Measurements from ENCODE around the gene CAMK4.

The CAMK4 gene

GRCh38 chr5:111439473-111440075 lies 215.4 kb downstream of the CAMK4 start:
- no peak for DNase-seq

GRCh38 chr5:111447099-111447498 lies 222.9 kb downstream of the CAMK4 start:
- DNase-seq, result no peak

- DNase-seq, result no peak
These were observed 223.6 kb downstream of the CAMK4 start for GRCh38 chr5:111447822-111448221.

- DNase-seq, result no peak
These were observed 229.1 kb downstream of the CAMK4 start for GRCh38 chr5:111453295-111453694.

- DNase-seq, result no peak
These were observed 229.6 kb downstream of the CAMK4 start for GRCh38 chr5:111453747-111454146.

- DNase-seq, result no peak
These were observed 230.0 kb downstream of the CAMK4 start for GRCh38 chr5:111454198-111454622.

- no peak for DNase-seq
These were observed 230.6 kb downstream of the CAMK4 start for GRCh38 chr5:111454776-111455175.

- DNase-seq, result no peak
These were observed 237.1 kb downstream of the CAMK4 start for GRCh38 chr5:111461255-111461671.

GRCh38 chr5:111461934-111462333 lies 237.8 kb downstream of the CAMK4 start:
- no peak for DNase-seq

- no peak for DNase-seq
These were observed 239.1 kb downstream of the CAMK4 start for GRCh38 chr5:111463311-111463710.

GRCh38 chr5:111469293-111469896 lies 245.2 kb downstream of the CAMK4 start:
- DNase-seq, result no peak

- DNase-seq, result no peak
These were observed 245.7 kb downstream of the CAMK4 start for GRCh38 chr5:111469903-111470302.

- no peak for DNase-seq
These were observed 247.9 kb downstream of the CAMK4 start for GRCh38 chr5:111472096-111472495.

- no peak for DNase-seq
These were observed 248.4 kb downstream of the CAMK4 start for GRCh38 chr5:111472579-111472978.

GRCh38 chr5:111478266-111478665 lies 254.1 kb downstream of the CAMK4 start:
- DNase-seq, result no peak

GRCh38 chr5:111478898-111479297 lies 254.7 kb downstream of the CAMK4 start:
- DNase-seq, result no peak

- no peak for DNase-seq
These were observed 256.2 kb downstream of the CAMK4 start for GRCh38 chr5:111480346-111480745.

- no peak for DNase-seq
These were observed 261.9 kb downstream of the CAMK4 start for GRCh38 chr5:111486055-111486454.

- no peak for DNase-seq
These were observed 262.7 kb downstream of the CAMK4 start for GRCh38 chr5:111486926-111487325.

GRCh38 chr5:111488353-111488752 lies 264.2 kb downstream of the CAMK4 start:
- DNase-seq, result no peak

- DNase-seq, result no peak
These were observed 268.8 kb downstream of the CAMK4 start for GRCh38 chr5:111493031-111493430.

GRCh38 chr5:111494355-111494999 lies 270.3 kb downstream of the CAMK4 start:
- DNase-seq, result no peak

GRCh38 chr5:111495159-111495558 lies 271.0 kb downstream of the CAMK4 start:
- no peak for DNase-seq

- DNase-seq, result no peak
These were observed 274.2 kb downstream of the CAMK4 start for GRCh38 chr5:111498346-111498745.

Data from stimulated activated naive CD4-positive, alpha-beta T cell (primary cell).